BJ (cell line): ENCODE data around the gene IL10RA. TPM values are rescaled to one million over a fixed set of nuclear protein-coding genes. Genes with fewer than 3 reads are reported as not detected.

Source experiments
- CTCF ChIA-PET: fragments of 350-600 bp; formaldehyde crosslinking; extraction: SDS; loops from one replicate; lab custom pipeline; 2021; ENCODE audit warnings: antibody characterized with exemption, inconsistent platforms; lab: Yijun Ruan, JAX
- POLR2A ChIA-PET: fragments of 300-600 bp; sonication (Branson Sonifier 250); formaldehyde crosslinking; extraction: SDS; loops from one replicate; lab custom pipeline; 2021; ENCODE audit warnings: antibody characterized with exemption; lab: Charles Lee
- DNase-seq: peaks from one replicate; pipeline ENCODE4 v3.0.0-alpha.2; 2011; ENCODE audit warnings: low read depth
- H3K27me3 ChIP-seq: 2 replicates; pipeline ENCODE4 v1.6.0; 2011; ENCODE audit warnings: low read length; ENCODE audit not compliant: control insufficient read depth, insufficient read depth
- H3K36me3 ChIP-seq: 2 replicates; pipeline ENCODE4 v1.5.1; 2011; ENCODE audit warnings: low read length; ENCODE audit not compliant: control insufficient read depth, insufficient read depth
- H3K4me3 ChIP-seq: 2 replicates; pipeline ENCODE4 v1.5.1; 2011; ENCODE audit warnings: low read depth, mild to moderate bottlenecking, control low read depth, low read length
- CTCF ChIP-seq: IDR thresholded peaks from 2 replicates; pipeline ENCODE4 v1.5.1; 2011; ENCODE audit warnings: low read depth, mild to moderate bottlenecking, control low read depth, inconsistent platforms, low read length, moderate library complexity; ENCODE audit not compliant: insufficient read depth
- polyA plus RNA-seq: library from polyadenylated mRNA; depleted of rRNA; stranded (reverse); fragments of >200 nt; gene quantifications from 2 replicates; pipeline ENCODE4 v1.2.3, GENCODE V29; 2011

Gene IL10RA
- polyA plus RNA-seq, 1 experiment = not detected

- Histone ChIP-seq H3K36me3 (no peaks in the 10 kb centered on the region), H3K27me3 (no peaks in the 10 kb centered on the region), H3K4me3 (no peak overlapping the region)
- DNase-seq = no peak
- ChIA-PET POLR2A (no interaction called here), CTCF (no interaction called here)
- TF ChIP-seq CTCF = no peak
These were observed 41.5 kb downstream of the IL10RA start for GRCh38 chr11:118027694-118028093.

- CTCF ChIA-PET = no interaction called here
- no peak for DNase-seq
- Histone ChIP-seq H3K27me3 (no peaks in the 10 kb centered on the region), H3K36me3 (no peaks in the 10 kb centered on the region), H3K4me3 (no peak overlapping the region)
- TF ChIP-seq CTCF = no peak
- POLR2A ChIA-PET = no interaction called here
These were observed 42.4 kb downstream of the IL10RA start for GRCh38 chr11:118028626-118029025.

GRCh38 chr11:118033443-118033842 is 47.2 kb downstream of the IL10RA start:
- POLR2A ChIA-PET = no interaction called here
- CTCF ChIA-PET = no interaction called here

GRCh38 chr11:118042141-118042540 is 55.9 kb downstream of the IL10RA start:
- H3K36me3 ChIP-seq = no peaks in the 10 kb centered on the region
- DNase-seq = no peak
- ChIA-PET CTCF (no interaction called here), POLR2A (no interaction called here)
- no peak for TF ChIP-seq CTCF
- H3K4me3 ChIP-seq = no peak overlapping the region
- no peaks in the 10 kb centered on the region; the same call in 1 of the 2 replicates for H3K27me3 ChIP-seq

More at GRCh38 chr11:118033443-118033842, 47.2 kb downstream of the IL10RA start:
- no peak for DNase-seq
- no peak for TF ChIP-seq CTCF
- Histone ChIP-seq H3K27me3 (no peaks in the 10 kb centered on the region; the same call in 1 of the 2 replicates), H3K36me3 (no peaks in the 10 kb centered on the region), H3K4me3 (no peak overlapping the region)

- no peak for TF ChIP-seq CTCF
- ChIA-PET POLR2A (no interaction called here), CTCF (no interaction called here)
- no peaks in the 10 kb centered on the region for H3K36me3 ChIP-seq
- no peak for DNase-seq
- H3K27me3 ChIP-seq = no peaks in the 10 kb centered on the region; the same call in 1 of the 2 replicates
- H3K4me3 ChIP-seq = no peak overlapping the region
These were observed 56.6 kb downstream of the IL10RA start for GRCh38 chr11:118042796-118043195.
